Measurements from ENCODE around the gene COL4A2. TPM values are rescaled to one million over a fixed set of nuclear protein-coding genes. Genes with fewer than 3 reads are reported as not detected.

Gene COL4A2
- total RNA-seq, 4 donors from 2014 or later = 56.6 to 139 (median 89.1) TPM

- H3K27me3 ChIP-seq = no peaks in the 10 kb centered on the region
- no peak for DNase-seq
- H3K4me3 ChIP-seq = peak overlapping the region in 3 of 4 donors; percentile 47 to 79 (median 72)
- no peaks in the 10 kb centered on the region for H3K9me3 ChIP-seq
- peak overlapping the region in 2 of 4 donors; percentile 90 to 95 for H3K27ac ChIP-seq
- no peaks in the 10 kb centered on the region for H3K36me3 ChIP-seq
- TF ChIP-seq POLR2A (IDR thresholded peaks at IDR 0.05) (no peak), CTCF (IDR thresholded peaks at IDR 0.05) (no peak)
- H3K4me1 ChIP-seq = peaks cover 0 to 32% (median 0%) of the 10 kb centered on the region in 4 donors
Measured at GRCh38 chr13:110305544-110305943, 1.5 kb upstream of the COL4A2 start.

- DNase-seq = no peak
- Histone ChIP-seq H3K4me3 (peak overlapping the region; percentile 47 to 79 (median 63)), H3K4me1 (peaks cover 0 to 32% (median 0%) of the 10 kb centered on the region in 4 donors), H3K9me3 (no peaks in the 10 kb centered on the region), H3K36me3 (no peaks in the 10 kb centered on the region), H3K27ac (peak overlapping the region; percentile 65 to 95 (median 86)), H3K27me3 (no peaks in the 10 kb centered on the region)
- no peak for TF ChIP-seq POLR2A (IDR thresholded peaks at IDR 0.05)
- TF ChIP-seq CTCF (IDR thresholded peaks at IDR 0.05) = no peak
Measured at GRCh38 chr13:110305949-110306339, 1.1 kb upstream of the COL4A2 start.

- DNase-seq = peak in 1 of 3 donors; percentile 28
- Histone ChIP-seq H3K9me3 (no peaks in the 10 kb centered on the region), H3K4me1 (peaks cover 0 to 32% (median 0%) of the 10 kb centered on the region in 4 donors), H3K27me3 (no peaks in the 10 kb centered on the region), H3K27ac (peak overlapping the region; percentile 65 to 95 (median 86)), H3K4me3 (peak overlapping the region; percentile 47 to 79 (median 63)), H3K36me3 (no peaks in the 10 kb centered on the region)
- TF ChIP-seq POLR2A (IDR thresholded peaks at IDR 0.05) (no peak), CTCF (IDR thresholded peaks at IDR 0.05) (no peak)
Measured at GRCh38 chr13:110306340-110306959, 634 bp upstream of the COL4A2 start.

DNA sequence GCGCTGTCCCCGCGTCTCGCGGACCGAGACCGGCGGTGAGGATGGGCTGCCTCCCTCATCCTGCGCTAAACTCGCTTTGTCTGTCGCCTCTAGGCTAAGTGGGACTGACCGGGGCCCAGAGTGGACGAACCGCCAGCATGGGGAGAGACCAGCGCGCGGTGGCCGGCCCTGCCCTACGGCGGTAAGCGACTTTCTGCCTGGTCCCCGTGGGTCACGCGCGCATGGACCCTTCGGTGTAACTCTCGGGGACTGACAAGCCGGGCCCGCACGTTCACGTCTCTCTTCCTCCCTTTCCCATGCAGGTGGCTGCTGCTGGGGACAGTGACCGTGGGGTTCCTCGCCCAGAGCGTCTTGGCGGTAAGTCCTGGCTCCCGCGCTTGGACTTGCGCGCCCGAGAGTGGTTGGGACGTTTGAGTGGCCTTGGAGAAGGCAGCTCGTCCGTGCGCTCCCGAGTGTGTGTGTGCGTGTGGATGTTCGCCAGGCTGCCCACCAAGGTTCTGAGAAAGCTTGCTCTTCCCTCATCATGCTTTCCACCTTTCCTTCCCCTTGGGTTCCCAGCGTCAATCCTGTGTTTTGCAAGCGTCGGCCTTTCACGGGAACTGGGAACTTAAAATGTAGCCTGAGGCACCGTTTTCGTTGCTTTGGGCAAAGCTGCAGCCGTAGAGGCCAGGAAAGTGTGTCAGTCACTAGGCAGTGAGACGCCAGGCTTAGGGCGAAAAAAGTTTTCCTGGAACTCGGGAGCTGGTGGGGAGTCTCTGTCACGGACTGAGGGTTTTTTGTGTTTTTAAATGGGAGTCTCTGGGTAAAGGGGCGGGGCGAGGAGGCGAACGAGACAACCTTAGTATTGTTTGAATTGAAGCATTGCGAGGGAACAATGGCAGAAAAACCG is 927 bp downstream of the COL4A2 start:
- TF ChIP-seq POLR2A (IDR thresholded peaks at IDR 0.05) (no peak), CTCF (IDR thresholded peaks at IDR 0.05) (no peak)
- H3K9me3 ChIP-seq = no peaks in the 10 kb centered on the region

GRCh38 chr13:110308656-110309359 is 1.7 kb downstream of the COL4A2 start:
- no peak for TF ChIP-seq CTCF (IDR thresholded peaks at IDR 0.05)
- H3K27me3 ChIP-seq = no peaks in the 10 kb centered on the region
- H3K27ac ChIP-seq = peak overlapping the region; percentile 65 to 95 (median 86)
- no peaks in the 10 kb centered on the region for H3K9me3 ChIP-seq
- no peaks in the 10 kb centered on the region for H3K36me3 ChIP-seq
- peak overlapping the region; percentile 47 to 79 (median 63) for H3K4me3 ChIP-seq
- peaks cover 0 to 28% (median 0%) of the 10 kb centered on the region in 4 donors for H3K4me1 ChIP-seq
- DNase-seq = peak in 1 of 3 donors; percentile 56

More for the DNA sequence above, 927 bp downstream of the COL4A2 start:
- Histone ChIP-seq H3K27ac (peak overlapping the region; percentile 65 to 95 (median 86)), H3K4me1 (peaks cover 0 to 29% (median 0%) of the 10 kb centered on the region in 4 donors), H3K36me3 (no peaks in the 10 kb centered on the region), H3K4me3 (peak overlapping the region; percentile 47 to 79 (median 63)), H3K27me3 (no peaks in the 10 kb centered on the region)
- DNase-seq = no peak
